HEK293T (cell line): ENCODE data around the gene ZSCAN5A.

Experiments used
- CTBP1 ChIP-seq: fragments of 450-650 bp; IDR thresholded peaks from 2 replicates; pipeline ENCODE4 v1.6.1; 2016; ENCODE audit warnings: borderline replicate concordance
- FOXA1 ChIP-seq: fragments of 450-650 bp; IDR thresholded peaks from 2 replicates; pipeline ENCODE4 v1.6.1; 2016; ENCODE audit warnings: mild to moderate bottlenecking
- FOXK2 ChIP-seq: fragments of 450-650 bp; IDR thresholded peaks from 2 replicates; pipeline ENCODE4 v1.6.1; 2016; ENCODE audit warnings: mild to moderate bottlenecking
- L3MBTL2 ChIP-seq: fragments of 450-650 bp; conservative IDR thresholded peaks from 2 replicates; pipeline ENCODE4 v1.6.1; 2016; ENCODE audit warnings: mild to moderate bottlenecking
- SUZ12 ChIP-seq: fragments of 450-650 bp; IDR thresholded peaks from 2 replicates; pipeline ENCODE4 v1.6.1; 2016; ENCODE audit warnings: mild to moderate bottlenecking
- TARDBP ChIP-seq: fragments of 450-650 bp; IDR thresholded peaks from 2 replicates; pipeline ENCODE4 v1.6.1; 2016
- ZNF384 ChIP-seq: fragments of 450-650 bp; IDR thresholded peaks from 2 replicates; pipeline ENCODE4 v1.6.1; 2016

GRCh38 chr19:56297010-56297409, 17.6 kb downstream of the ZSCAN5A start:
- TF ChIP-seq FOXK2 (no peak), SUZ12 (no peak), TARDBP (no peak), L3MBTL2 (no peak), ZNF384 (no peak), CTBP1 (no peak), FOXA1 (no peak)
